Measurements from ENCODE around the gene PLCG2. TPM values are rescaled to one million over a fixed set of nuclear protein-coding genes. Genes with fewer than 3 reads are reported as not detected.

Gene PLCG2
- total RNA-seq, 6 experiments from 2014 or later = 11.1 to 23.1 (median 17.7) TPM

GRCh38 chr16:81937305-81938038, 158.4 kb downstream of the PLCG2 start:
- ATAC-seq = peak in 3 of 4 donors; percentile 14 to 49 (median 40)
- peaks cover 0 to 25% (median 15%) of the 10 kb centered on the region in 4 donors for H3K36me3 ChIP-seq
- intact Hi-C loops (cut with DNase I) = no loop called here
- no peak overlapping the region for H3K27ac ChIP-seq
- H3K9me3 ChIP-seq = no peaks in the 10 kb centered on the region
- no peaks in the 10 kb centered on the region for H3K27me3 ChIP-seq
- TF ChIP-seq, protein P1, sequence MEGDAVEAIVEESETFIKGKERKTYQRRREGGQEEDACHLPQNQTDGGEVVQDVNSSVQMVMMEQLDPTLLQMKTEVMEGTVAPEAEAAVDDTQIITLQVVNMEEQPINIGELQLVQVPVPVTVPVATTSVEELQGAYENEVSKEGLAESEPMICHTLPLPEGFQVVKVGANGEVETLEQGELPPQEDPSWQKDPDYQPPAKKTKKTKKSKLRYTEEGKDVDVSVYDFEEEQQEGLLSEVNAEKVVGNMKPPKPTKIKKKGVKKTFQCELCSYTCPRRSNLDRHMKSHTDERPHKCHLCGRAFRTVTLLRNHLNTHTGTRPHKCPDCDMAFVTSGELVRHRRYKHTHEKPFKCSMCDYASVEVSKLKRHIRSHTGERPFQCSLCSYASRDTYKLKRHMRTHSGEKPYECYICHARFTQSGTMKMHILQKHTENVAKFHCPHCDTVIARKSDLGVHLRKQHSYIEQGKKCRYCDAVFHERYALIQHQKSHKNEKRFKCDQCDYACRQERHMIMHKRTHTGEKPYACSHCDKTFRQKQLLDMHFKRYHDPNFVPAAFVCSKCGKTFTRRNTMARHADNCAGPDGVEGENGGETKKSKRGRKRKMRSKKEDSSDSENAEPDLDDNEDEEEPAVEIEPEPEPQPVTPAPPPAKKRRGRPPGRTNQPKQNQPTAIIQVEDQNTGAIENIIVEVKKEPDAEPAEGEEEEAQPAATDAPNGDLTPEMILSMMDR (IDR thresholded peaks at IDR 0.05) = no peak
- TF ChIP-seq POLR2A (IDR thresholded peaks at IDR 0.05) = no peak
- H3K4me1 ChIP-seq = no peaks in the 10 kb centered on the region
- WGBS (ENCODE audit: insufficient coverage, low coverage, low lambda C conversion rate, missing lambda C conversion rate) = 70% methylated on average over 10 of the region's 13 CpGs
- no peak overlapping the region for H3K4me3 ChIP-seq
- no peak for DNase-seq

GRCh38 chr16:81938326-81939163, 159.5 kb downstream of the PLCG2 start:
- no peak for TF ChIP-seq POLR2A (IDR thresholded peaks at IDR 0.05)
- TF ChIP-seq, protein P1 (IDR thresholded peaks at IDR 0.05) = no peak
- Histone ChIP-seq H3K4me3 (no peak overlapping the region), H3K27ac (no peak overlapping the region), H3K4me1 (no peaks in the 10 kb centered on the region), H3K9me3 (no peaks in the 10 kb centered on the region), H3K27me3 (no peaks in the 10 kb centered on the region), H3K36me3 (peaks cover 0 to 25% (median 15%) of the 10 kb centered on the region in 4 donors)
- WGBS (ENCODE audit: insufficient coverage, low coverage, low lambda C conversion rate, missing lambda C conversion rate) = 87% methylated on average over 14 of the region's 17 CpGs
- intact Hi-C loops (cut with DNase I) = no loop called here
- DNase-seq = no peak
- no peak for ATAC-seq

- TF ChIP-seq POLR2A (IDR thresholded peaks at IDR 0.05) = no peak
- TF ChIP-seq, protein P1 (IDR thresholded peaks at IDR 0.05) = no peak
- no peaks in the 10 kb centered on the region for H3K9me3 ChIP-seq
- H3K36me3 ChIP-seq = peaks cover 0 to 25% (median 15%) of the 10 kb centered on the region in 4 donors
- 94% methylated on average over 5 of the region's 7 CpGs for WGBS (ENCODE audit: insufficient coverage, low coverage, low lambda C conversion rate, missing lambda C conversion rate)
- DNase-seq = no peak
- no peaks in the 10 kb centered on the region for H3K27me3 ChIP-seq
- no peaks in the 10 kb centered on the region for H3K4me1 ChIP-seq
- no peak overlapping the region for H3K27ac ChIP-seq
- H3K4me3 ChIP-seq = no peak overlapping the region
- intact Hi-C loops (cut with DNase I) = no loop called here
- peak in 1 of 4 donors; percentile 15 for ATAC-seq
Measured at GRCh38 chr16:81939164-81940056, 160.3 kb downstream of the PLCG2 start.
